Natural killer cell treated with Interleukin-12 subunit alpha and Interleukin-12 subunit beta and Interleukin-15 and Interleukin-18, amount 100 ng/mL, for 72 hours (primary cell): ENCODE measurements around the gene CCDC71. TPM values are rescaled to one million over a fixed set of nuclear protein-coding genes. Genes with fewer than 3 reads are reported as not detected.
A peak's percentile ranks its signal among the peaks of the same experiment; 100 is the strongest.

Experiments
- ATAC-seq, 2 donors: fragments of 150-1000 bp; cut with Tn5 transposase in 1 of 2; sonication (Bioruptor Pico), chemical (Tn5 transposase) in 1 of 2; 2 replicates each; pipeline ENCODE4 v1.10.0; 2021
- DNase-seq: peaks from one replicate; pipeline ENCODE4 v3.0.0; 2022; ENCODE audit warnings: low spot score
- H3K27ac Mint-ChIP-seq, 2 donors: 1 replicate in 1 of 2; 2 replicates in 1 of 2; pipeline ENCODE4 v1.8.0; 2022; ENCODE audit warnings: mixed read lengths in 2 of 2, mild to moderate bottlenecking in 1 of 2, moderate library complexity in 1 of 2
- H3K27me3 Mint-ChIP-seq, 2 donors: 1 replicate in 1 of 2; 2 replicates in 1 of 2; pipeline ENCODE4 v1.8.0; 2022; ENCODE audit warnings: mixed read lengths in 2 of 2
- H3K36me3 Mint-ChIP-seq: one replicate; pipeline ENCODE4 v1.8.0; 2022; ENCODE audit warnings: mixed read lengths
- H3K4me1 Mint-ChIP-seq, 2 donors: 1 replicate in 1 of 2; 2 replicates in 1 of 2; pipeline ENCODE4 v1.8.0; 2022; ENCODE audit warnings: low read depth in 2 of 2, mixed read lengths in 2 of 2, mild to moderate bottlenecking in 1 of 2
- H3K4me3 Mint-ChIP-seq: one replicate; pipeline ENCODE4 v1.8.0; 2022; ENCODE audit warnings: mixed read lengths
- H3K9me3 Mint-ChIP-seq: 2 replicates; pipeline ENCODE4 v1.8.0; 2022; ENCODE audit warnings: mixed read lengths
- total RNA-seq, 2 donors: library from RNA; stranded (reverse); gene quantifications; one replicate each; pipeline ENCODE4 v1.2.3, GENCODE V29; 2022

Gene CCDC71
- 10 to 100 TPM; 21.0 to 24.7 TPM for total RNA-seq

- DNase-seq (peak; percentile 86), ATAC-seq (peak; percentile 86 to 89)
- Mint-ChIP-seq H3K27me3 (no peaks in the 10 kb centered on the region), H3K4me1 (peaks cover 17 to 30% of the 10 kb centered on the region in 2 donors), H3K9me3 (no peaks in the 10 kb centered on the region), H3K27ac (peak within 1 kb of the TSS; percentile 90 to 95), H3K36me3 (peaks cover 12% of the 10 kb centered on the region), H3K4me3 (peak within 1 kb of the TSS; percentile 92)
Measured at GRCh38 chr3:49165771-49166751, at the start of gene CCDC71. Gene CCDC71 (minus strand): TSS chr3:49166331. CDS start chr3:49164208, 2,123 bp downstream.

GRCh38 chr3:49213998-49214397 is 47.9 kb upstream of the CCDC71 start:
- H3K4me3 Mint-ChIP-seq, result no peak overlapping the region
- H3K4me1 Mint-ChIP-seq, result no peaks in the 10 kb centered on the region
- ATAC-seq, result no peak
- no peaks in the 10 kb centered on the region for H3K36me3 Mint-ChIP-seq
- no peak for DNase-seq
- peaks cover 6 to 9% of the 10 kb centered on the region in 2 donors for H3K27me3 Mint-ChIP-seq
- H3K27ac Mint-ChIP-seq, result no peak overlapping the region
- no peaks in the 10 kb centered on the region for H3K9me3 Mint-ChIP-seq

GRCh38 chr3:49213541-49213943 is 47.4 kb upstream of the CCDC71 start:
- Mint-ChIP-seq H3K9me3 (no peaks in the 10 kb centered on the region), H3K27me3 (peaks cover 6 to 9% of the 10 kb centered on the region in 2 donors), H3K4me1 (no peaks in the 10 kb centered on the region), H3K36me3 (no peaks in the 10 kb centered on the region), H3K27ac (no peak overlapping the region), H3K4me3 (no peak overlapping the region)
- ATAC-seq, result no peak
- DNase-seq, result no peak

DNA sequence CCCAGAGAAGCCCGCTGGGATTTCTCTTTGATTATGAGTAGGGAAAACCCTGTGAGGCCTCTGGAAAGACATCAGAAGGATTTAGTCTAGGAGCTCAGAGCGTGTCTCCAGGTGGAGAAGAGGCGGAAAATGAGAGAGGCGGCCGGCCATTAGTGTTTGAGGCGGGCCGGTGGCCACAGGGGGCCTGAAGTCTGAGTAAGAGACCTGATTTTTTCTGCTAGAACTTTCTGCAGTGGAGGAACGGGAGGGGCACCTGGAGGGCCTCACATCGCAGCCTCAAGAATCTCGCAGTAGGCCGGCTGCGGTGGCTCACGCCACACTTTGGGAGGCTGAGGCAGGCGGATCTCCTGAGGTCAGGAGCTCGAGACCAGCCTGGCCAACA is 33.8 kb upstream of the CCDC71 start:
- Mint-ChIP-seq H3K36me3 (no peaks in the 10 kb centered on the region), H3K27me3 (peaks cover 19 to 24% of the 10 kb centered on the region in 2 donors), H3K4me3 (no peak overlapping the region), H3K27ac (no peak overlapping the region), H3K9me3 (no peaks in the 10 kb centered on the region), H3K4me1 (no peaks in the 10 kb centered on the region)
- DNase-seq (no peak), ATAC-seq (no peak)

DNA sequence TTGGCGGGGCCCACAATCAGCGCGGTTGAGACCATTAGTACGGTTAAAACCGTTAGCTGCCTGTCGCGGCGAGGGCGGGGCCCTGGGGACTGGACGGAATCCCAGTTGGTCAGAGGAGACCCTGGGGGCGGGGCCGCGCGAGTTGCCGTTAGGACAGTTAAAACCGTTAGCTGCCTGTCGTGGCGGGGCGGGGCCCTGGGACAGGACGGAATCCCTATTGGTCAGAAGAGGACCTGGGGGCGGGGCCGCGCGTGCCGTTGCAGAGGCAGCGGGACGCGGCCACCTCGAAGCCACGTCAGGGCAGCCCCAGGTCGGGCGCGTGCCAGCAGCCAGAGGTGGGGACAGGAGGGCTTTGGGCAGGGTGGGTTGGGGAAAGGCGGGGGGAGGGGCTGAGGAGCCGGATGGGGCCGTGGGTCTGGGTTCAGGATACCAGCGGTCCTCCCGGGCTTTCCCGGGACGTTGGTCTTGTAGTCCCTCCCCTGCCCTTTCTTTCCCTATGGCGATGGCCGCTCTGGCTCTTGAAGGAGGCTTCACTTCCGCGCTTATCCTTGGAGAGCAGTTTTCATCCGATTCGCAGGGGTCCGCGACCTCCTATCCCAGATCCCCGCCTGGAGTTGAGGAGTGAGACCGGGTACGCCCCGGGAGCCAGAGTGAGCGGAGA is 33.2 kb upstream of the CCDC71 start:
- Mint-ChIP-seq H3K27ac (no peak overlapping the region), H3K36me3 (no peaks in the 10 kb centered on the region), H3K4me3 (no peak overlapping the region), H3K27me3 (peaks cover 17 to 24% of the 10 kb centered on the region in 2 donors), H3K4me1 (no peaks in the 10 kb centered on the region), H3K9me3 (no peaks in the 10 kb centered on the region)
- DNase-seq (no peak), ATAC-seq (peak; percentile 17 to 60)

- no peak overlapping the region for H3K27ac Mint-ChIP-seq
- DNase-seq (no peak), ATAC-seq (peak in 1 of 2 donors; percentile 20)
- H3K36me3 Mint-ChIP-seq, result no peaks in the 10 kb centered on the region
- H3K4me1 Mint-ChIP-seq, result no peaks in the 10 kb centered on the region
- peaks cover 15 to 24% of the 10 kb centered on the region in 2 donors for H3K27me3 Mint-ChIP-seq
- H3K4me3 Mint-ChIP-seq, result no peak overlapping the region
- H3K9me3 Mint-ChIP-seq, result no peaks in the 10 kb centered on the region
Measured at GRCh38 chr3:49198611-49199230, 32.6 kb upstream of the CCDC71 start.

- DNase-seq (no peak), ATAC-seq (no peak)
- Mint-ChIP-seq H3K4me3 (no peak overlapping the region), H3K27ac (no peak overlapping the region), H3K4me1 (no peaks in the 10 kb centered on the region), H3K9me3 (no peaks in the 10 kb centered on the region), H3K36me3 (no peaks in the 10 kb centered on the region), H3K27me3 (peaks cover 13 to 18% of the 10 kb centered on the region in 2 donors)
Measured at GRCh38 chr3:49198161-49198560, 32.0 kb upstream of the CCDC71 start.

DNA sequence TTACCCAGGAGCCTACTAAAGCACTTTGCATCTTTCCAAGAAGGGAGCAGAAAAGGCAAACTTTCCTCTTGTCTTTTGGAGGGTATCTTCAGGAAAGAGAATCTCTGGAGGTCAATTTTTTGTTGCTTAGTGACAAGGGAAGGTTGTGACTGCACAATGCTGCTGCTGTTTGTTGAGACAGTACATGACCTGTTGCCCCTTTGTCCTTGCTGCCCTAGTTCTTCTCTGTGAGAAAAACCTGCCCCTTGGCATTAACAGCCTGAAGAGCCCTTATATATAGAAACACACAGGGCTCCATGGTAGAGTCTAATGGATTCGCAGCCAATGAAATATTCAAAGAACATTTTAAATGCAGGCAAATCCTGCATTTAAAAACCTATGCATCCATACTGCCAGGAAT is 25.6 kb upstream of the CCDC71 start:
- no peaks in the 10 kb centered on the region for H3K9me3 Mint-ChIP-seq
- H3K4me3 Mint-ChIP-seq, result no peak overlapping the region
- DNase-seq (no peak), ATAC-seq (no peak)
- H3K27ac Mint-ChIP-seq, result no peak overlapping the region
- peaks cover 0 to 11% of the 10 kb centered on the region in 2 donors for H3K27me3 Mint-ChIP-seq
- H3K4me1 Mint-ChIP-seq, result no peaks in the 10 kb centered on the region
- H3K36me3 Mint-ChIP-seq, result no peaks in the 10 kb centered on the region

DNA sequence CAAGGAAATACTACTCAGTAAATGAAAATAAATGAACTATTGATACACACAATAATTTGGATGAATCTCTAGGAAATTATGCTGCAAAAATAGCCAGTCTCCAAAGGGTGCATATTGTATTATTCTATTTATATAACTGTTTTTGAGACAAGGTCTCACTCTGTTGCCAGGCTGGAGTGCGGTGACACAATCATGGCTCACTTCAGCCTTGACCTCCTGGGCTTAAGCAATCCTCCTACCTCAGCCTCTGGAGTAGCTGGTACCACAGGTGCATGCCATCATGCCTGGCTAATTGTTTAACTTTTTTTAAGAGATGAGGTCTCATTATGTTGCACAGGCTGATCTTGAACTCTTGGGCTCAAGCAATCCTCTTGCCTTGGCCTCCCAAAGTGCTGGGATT is 17.7 kb upstream of the CCDC71 start:
- no peaks in the 10 kb centered on the region for H3K4me1 Mint-ChIP-seq
- no peaks in the 10 kb centered on the region for H3K36me3 Mint-ChIP-seq
- H3K9me3 Mint-ChIP-seq, result no peaks in the 10 kb centered on the region
- H3K27ac Mint-ChIP-seq, result no peak overlapping the region
- no peak for ATAC-seq
- H3K27me3 Mint-ChIP-seq, result peaks cover 10 to 11% of the 10 kb centered on the region in 2 donors
- no peak overlapping the region for H3K4me3 Mint-ChIP-seq
- no peak for DNase-seq

- H3K4me1 Mint-ChIP-seq, result no peaks in the 10 kb centered on the region
- DNase-seq (peak; percentile 44), ATAC-seq (no peak)
- H3K27ac Mint-ChIP-seq, result no peak overlapping the region
- no peaks in the 10 kb centered on the region for H3K9me3 Mint-ChIP-seq
- peaks cover 10 to 12% of the 10 kb centered on the region in 2 donors for H3K27me3 Mint-ChIP-seq
- H3K36me3 Mint-ChIP-seq, result no peaks in the 10 kb centered on the region
- H3K4me3 Mint-ChIP-seq, result no peak overlapping the region
Measured at GRCh38 chr3:49182682-49183081, 16.6 kb upstream of the CCDC71 start.

DNA sequence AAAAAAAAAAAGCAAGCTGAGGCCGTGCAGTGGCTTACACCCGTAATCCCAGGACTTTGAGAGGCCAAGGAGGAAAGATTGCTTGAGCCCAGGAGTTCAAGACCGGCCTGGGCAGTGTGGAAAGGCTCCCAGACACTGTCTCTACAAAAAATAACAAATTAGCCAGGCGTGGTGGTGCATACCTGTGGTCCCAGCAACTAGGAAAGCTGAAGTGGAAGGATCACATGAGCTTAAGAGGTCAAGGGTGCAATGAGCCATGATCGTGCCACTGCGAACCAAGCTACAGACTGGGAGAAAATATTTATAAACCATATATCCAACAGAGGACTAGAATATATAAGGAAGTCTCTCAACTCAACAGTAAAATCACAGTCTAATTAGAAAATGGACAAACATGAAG is 15.2 kb upstream of the CCDC71 start:
- Mint-ChIP-seq H3K27ac (no peak overlapping the region), H3K27me3 (peaks cover 9 to 10% of the 10 kb centered on the region in 2 donors), H3K9me3 (no peaks in the 10 kb centered on the region), H3K4me3 (no peak overlapping the region), H3K36me3 (no peaks in the 10 kb centered on the region), H3K4me1 (no peaks in the 10 kb centered on the region)
- DNase-seq (peak; percentile 29), ATAC-seq (no peak)

GRCh38 chr3:49180116-49180515 is 14.0 kb upstream of the CCDC71 start:
- no peak overlapping the region for H3K4me3 Mint-ChIP-seq
- DNase-seq, result no peak
- ATAC-seq, result no peak
- no peak overlapping the region for H3K27ac Mint-ChIP-seq
- peaks cover 9 to 10% of the 10 kb centered on the region in 2 donors for H3K27me3 Mint-ChIP-seq
- H3K4me1 Mint-ChIP-seq, result no peaks in the 10 kb centered on the region
- no peaks in the 10 kb centered on the region for H3K36me3 Mint-ChIP-seq
- H3K9me3 Mint-ChIP-seq, result no peaks in the 10 kb centered on the region

DNA sequence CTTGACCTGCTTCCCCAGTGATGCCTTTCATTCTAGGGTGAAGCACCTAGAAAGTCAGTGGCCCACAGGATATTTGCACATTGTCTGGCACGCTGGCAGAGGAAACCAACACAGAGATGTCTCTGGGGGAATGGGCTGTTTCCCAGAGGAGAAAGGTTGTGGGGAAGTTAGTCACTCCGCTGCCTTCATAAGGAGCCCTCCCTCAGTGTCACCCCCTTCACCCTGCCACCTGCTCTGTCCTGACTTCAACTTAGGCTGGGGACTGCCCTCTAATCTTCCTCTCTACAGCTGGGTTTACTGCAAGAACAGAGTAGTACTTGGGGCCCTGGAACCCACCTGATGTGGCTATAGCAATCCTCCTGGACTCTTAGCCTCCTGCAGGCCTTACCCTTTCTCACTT is 10.9 kb upstream of the CCDC71 start:
- Mint-ChIP-seq H3K4me1 (peaks cover 0 to under 1% of the 10 kb centered on the region in 2 donors), H3K4me3 (no peak overlapping the region), H3K27me3 (peaks cover 9 to 10% of the 10 kb centered on the region in 2 donors), H3K9me3 (no peaks in the 10 kb centered on the region), H3K27ac (no peak overlapping the region), H3K36me3 (no peaks in the 10 kb centered on the region)
- ATAC-seq (no peak), DNase-seq (no peak)

DNA sequence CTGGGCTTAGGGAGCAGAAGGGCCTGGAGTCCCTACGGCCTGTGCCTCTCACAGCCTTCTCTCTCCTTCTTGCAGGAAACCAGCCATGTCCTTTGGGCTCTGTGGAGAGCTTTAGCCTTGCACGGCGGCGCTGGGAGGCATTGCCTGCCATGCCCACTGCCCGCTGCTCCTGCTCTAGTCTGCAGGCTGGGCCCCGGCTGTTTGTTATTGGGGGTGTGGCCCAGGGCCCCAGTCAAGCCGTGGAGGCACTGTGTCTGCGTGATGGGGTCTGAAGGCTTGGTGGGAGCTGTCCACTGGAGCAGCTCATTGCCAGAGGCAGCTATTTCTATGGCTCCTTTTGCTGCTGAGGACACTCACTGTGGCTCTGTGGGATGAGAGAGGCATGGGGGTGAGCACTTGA is 9.4 kb upstream of the CCDC71 start:
- ATAC-seq, result no peak
- Mint-ChIP-seq H3K27ac (no peak overlapping the region), H3K27me3 (peaks cover 9 to 10% of the 10 kb centered on the region in 2 donors), H3K9me3 (no peaks in the 10 kb centered on the region), H3K4me1 (peaks cover 5 to 8% of the 10 kb centered on the region in 2 donors), H3K36me3 (no peaks in the 10 kb centered on the region), H3K4me3 (no peak overlapping the region)
- no peak for DNase-seq
